Measurements from ENCODE around the gene MKRN3. TPM values are rescaled to one million over a fixed set of nuclear protein-coding genes. Genes with fewer than 3 reads are reported as not detected.

MKRN3 gene
- 0.37 TPM in 1 of 2 replicates, not detected in the other for total RNA-seq

DNA sequence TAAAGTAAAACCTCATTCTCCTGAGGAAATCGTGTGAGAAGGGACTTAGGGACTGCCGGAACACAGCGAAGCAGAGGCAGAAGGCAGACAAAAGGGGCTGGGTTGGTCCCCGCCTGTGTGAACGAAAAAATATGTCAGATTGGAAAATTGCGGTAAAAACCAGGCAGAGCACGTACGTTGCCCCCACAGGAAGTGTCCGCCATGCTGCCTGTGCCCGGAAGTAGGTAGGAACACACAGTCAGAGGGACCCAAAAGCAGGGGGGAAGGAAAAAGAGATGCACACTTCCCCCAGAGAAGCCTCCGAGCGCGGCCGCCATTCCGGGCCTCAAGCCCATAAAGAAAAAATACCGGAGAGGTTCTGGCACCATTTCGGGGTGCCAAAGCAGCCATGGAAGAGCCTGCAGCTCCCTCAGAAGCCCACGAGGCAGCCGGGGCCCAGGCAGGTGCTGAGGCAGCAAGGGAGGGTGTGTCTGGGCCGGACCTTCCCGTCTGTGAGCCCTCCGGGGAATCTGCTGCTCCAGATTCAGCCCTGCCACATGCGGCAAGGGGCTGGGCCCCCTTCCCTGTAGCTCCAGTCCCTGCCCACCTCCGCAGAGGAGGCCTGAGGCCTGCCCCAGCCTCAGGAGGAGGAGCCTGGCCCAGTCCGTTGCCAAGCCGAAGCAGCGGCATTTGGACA is at the start of gene MKRN3:
Gene MKRN3, plus strand, starts transcription at position 280 of the 676 bp plus-strand sequence. Its CDS starts 109 bp downstream, at position 389.

Other genes with a start within 250 kb of the MKRN3 start
- gene GOLGA6L26, start 231.5 kb upstream of the MKRN3 start, total RNA-seq, result not detected in 2 replicates
- 0.19 and 0.39 TPM in 2 replicates for gene GOLGA8S, start 210.9 kb upstream of the MKRN3 start, total RNA-seq
- not detected in 2 replicates for gene GOLGA6L2, start 118.4 kb upstream of the MKRN3 start, total RNA-seq
- 0.05 and 0.12 TPM in 2 replicates for gene MAGEL2, start 82.2 kb downstream of the MKRN3 start, total RNA-seq
- 68.2 and 77.3 TPM in 2 replicates for gene NDN, start 121.6 kb downstream of the MKRN3 start, total RNA-seq

Data from cardiac ventricle fibroblast (primary cell).